OCI-LY1 (cell line): ENCODE measurements around the gene USP44.

Experiments used
- EZH2 ChIP-seq: fragments of 200-600 bp; sonication (generic), shearing (Covaris generic); IDR thresholded peaks from 2 replicates; pipeline ENCODE4 v1.8.0; 2017; ENCODE audit warnings: borderline replicate concordance, mixed run types, mild to moderate bottlenecking, antibody characterized with exemption, low read length, moderate library complexity, mixed read lengths
- TF ChIP-seq, protein P1 (sequence below): fragments of 200-600 bp; sonication (generic), shearing (Covaris generic); IDR thresholded peaks from 2 replicates; pipeline ENCODE4 v1.5.1; 2017; ENCODE audit warnings: mild to moderate bottlenecking, antibody characterized with exemption, low read length, moderate library complexity, mixed read lengths

DNA sequence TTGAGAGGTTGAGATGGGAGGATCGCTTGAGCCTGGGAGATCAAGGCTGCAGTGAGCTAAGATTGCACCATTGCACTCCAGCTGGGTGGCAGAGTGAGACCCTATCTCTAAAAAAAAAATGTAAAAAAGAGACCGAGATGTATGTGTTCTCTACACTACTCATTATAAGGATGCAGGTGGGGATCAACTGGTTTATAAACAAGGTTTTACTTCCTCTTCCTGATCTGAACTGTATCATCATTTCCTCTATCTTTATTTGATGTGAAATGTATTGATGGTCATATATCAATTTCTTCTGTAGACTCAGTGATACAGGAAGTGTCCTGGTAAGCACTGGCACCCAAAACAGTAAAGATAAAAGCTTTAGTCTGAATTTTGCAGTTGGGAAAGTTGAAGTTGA is 20.1 kb upstream of the USP44 start:
- TF ChIP-seq, protein P1, sequence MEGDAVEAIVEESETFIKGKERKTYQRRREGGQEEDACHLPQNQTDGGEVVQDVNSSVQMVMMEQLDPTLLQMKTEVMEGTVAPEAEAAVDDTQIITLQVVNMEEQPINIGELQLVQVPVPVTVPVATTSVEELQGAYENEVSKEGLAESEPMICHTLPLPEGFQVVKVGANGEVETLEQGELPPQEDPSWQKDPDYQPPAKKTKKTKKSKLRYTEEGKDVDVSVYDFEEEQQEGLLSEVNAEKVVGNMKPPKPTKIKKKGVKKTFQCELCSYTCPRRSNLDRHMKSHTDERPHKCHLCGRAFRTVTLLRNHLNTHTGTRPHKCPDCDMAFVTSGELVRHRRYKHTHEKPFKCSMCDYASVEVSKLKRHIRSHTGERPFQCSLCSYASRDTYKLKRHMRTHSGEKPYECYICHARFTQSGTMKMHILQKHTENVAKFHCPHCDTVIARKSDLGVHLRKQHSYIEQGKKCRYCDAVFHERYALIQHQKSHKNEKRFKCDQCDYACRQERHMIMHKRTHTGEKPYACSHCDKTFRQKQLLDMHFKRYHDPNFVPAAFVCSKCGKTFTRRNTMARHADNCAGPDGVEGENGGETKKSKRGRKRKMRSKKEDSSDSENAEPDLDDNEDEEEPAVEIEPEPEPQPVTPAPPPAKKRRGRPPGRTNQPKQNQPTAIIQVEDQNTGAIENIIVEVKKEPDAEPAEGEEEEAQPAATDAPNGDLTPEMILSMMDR = no peak
- no peak for TF ChIP-seq EZH2
